ENCODE results near the gene RAB5IF. TPM values are rescaled to one million over a fixed set of nuclear protein-coding genes. Genes with fewer than 3 reads are reported as not detected.
"Not testable (repeated sequence)": the region's sequence is repeated elsewhere in the genome, so short reads cannot be mapped to it uniquely, and the experiment has no call there.

Gene RAB5IF
- 247 and 260 TPM in 2 replicates for total RNA-seq (2014; rRNA removed; shearing (Covaris generic))
- 439 and 497 TPM in 2 replicates for polyA plus RNA-seq (2014; cell fraction: nucleus; rRNA removed)

GRCh38 chr20:36605399-36606157, at the start of gene RAB5IF:
Gene RAB5IF, plus strand, starts transcription at chr20:36605779. Its CDS starts 173 bp downstream, at chr20:36605952.
- DNase-seq (ENCODE audit: extremely low read depth, low read depth) = peak; percentile 98

- DNase-seq (ENCODE audit: extremely low read depth, low read depth) = no peak
These were observed 42.9 kb upstream of the RAB5IF start for GRCh38 chr20:36562724-36563123.

GRCh38 chr20:36563374-36563773, 42.2 kb upstream of the RAB5IF start:
- DNase-seq (ENCODE audit: extremely low read depth, low read depth) = no peak

GRCh38 chr20:36564078-36564725, 41.4 kb upstream of the RAB5IF start:
- DNase-seq (ENCODE audit: extremely low read depth, low read depth) = not testable (repeated sequence)

GRCh38 chr20:36564726-36565121, 40.9 kb upstream of the RAB5IF start:
- DNase-seq (ENCODE audit: extremely low read depth, low read depth) = not testable (repeated sequence)

GRCh38 chr20:36565520-36565919, 40.1 kb upstream of the RAB5IF start:
- DNase-seq (ENCODE audit: extremely low read depth, low read depth) = no peak

- no peak for DNase-seq (ENCODE audit: extremely low read depth, low read depth)
These were observed 35.6 kb upstream of the RAB5IF start for GRCh38 chr20:36569847-36570429.

GRCh38 chr20:36571564-36572504, 33.7 kb upstream of the RAB5IF start:
- no peak for DNase-seq (ENCODE audit: extremely low read depth, low read depth)

GRCh38 chr20:36572701-36573102, 32.9 kb upstream of the RAB5IF start:
- DNase-seq (ENCODE audit: extremely low read depth, low read depth) = no peak

GRCh38 chr20:36573103-36573797, 32.3 kb upstream of the RAB5IF start, which contains the start of gene TGIF2:
Gene TGIF2, plus strand, starts transcription at chr20:36573597. Its CDS starts 5,178 bp downstream, at chr20:36578775.
- DNase-seq (ENCODE audit: extremely low read depth, low read depth) = peak; percentile 25

- DNase-seq (ENCODE audit: extremely low read depth, low read depth) = no peak
These were observed 31.7 kb upstream of the RAB5IF start for GRCh38 chr20:36573798-36574365.

GRCh38 chr20:36574366-36575135, 31.0 kb upstream of the RAB5IF start:
- no peak for DNase-seq (ENCODE audit: extremely low read depth, low read depth)

GRCh38 chr20:36576081-36576445, 29.5 kb upstream of the RAB5IF start:
- no peak for DNase-seq (ENCODE audit: extremely low read depth, low read depth)

- no peak for DNase-seq (ENCODE audit: extremely low read depth, low read depth)
These were observed 27.1 kb upstream of the RAB5IF start for GRCh38 chr20:36578356-36579041.

GRCh38 chr20:36579996-36580545, 25.5 kb upstream of the RAB5IF start:
- DNase-seq (ENCODE audit: extremely low read depth, low read depth) = no peak

GRCh38 chr20:36582322-36582721, 23.3 kb upstream of the RAB5IF start:
- DNase-seq (ENCODE audit: extremely low read depth, low read depth) = no peak

- no peak for DNase-seq (ENCODE audit: extremely low read depth, low read depth)
These were observed 22.8 kb upstream of the RAB5IF start for GRCh38 chr20:36582821-36583220.

GRCh38 chr20:36584018-36584481, 21.5 kb upstream of the RAB5IF start:
- DNase-seq (ENCODE audit: extremely low read depth, low read depth) = no peak

All from NCI-H460 (cell line).